ENCODE results near the gene TRAF2. TPM values are rescaled to one million over a fixed set of nuclear protein-coding genes. Genes with fewer than 3 reads are reported as not detected.
"Not testable (repeated sequence)": the region's sequence is repeated elsewhere in the genome, so short reads cannot be mapped to it uniquely, and the experiment has no call there.

TRAF2 gene
- total RNA-seq, 1 donor from 2014 or later = 10.0 TPM

GRCh38 chr9:136843801-136844740 lies 42.2 kb upstream of the TRAF2 start:
- peak overlapping the region; percentile 74 for H3K4me3 ChIP-seq
- DNase-seq; H3K9me3 ChIP-seq (replicated peaks); intact Hi-C loops (cut with micrococcal nuclease): not testable (repeated sequence)
- peaks cover 69% of the 10 kb centered on the region for H3K4me1 ChIP-seq
- peak overlapping the region; percentile 78 for H3K27ac ChIP-seq (replicated peaks)
- H3K36me3 ChIP-seq = peaks cover 15% of the 10 kb centered on the region
- H3K27me3 ChIP-seq (ENCODE audit: low read depth) = peaks cover 41% of the 10 kb centered on the region
- TF ChIP-seq, protein P1, sequence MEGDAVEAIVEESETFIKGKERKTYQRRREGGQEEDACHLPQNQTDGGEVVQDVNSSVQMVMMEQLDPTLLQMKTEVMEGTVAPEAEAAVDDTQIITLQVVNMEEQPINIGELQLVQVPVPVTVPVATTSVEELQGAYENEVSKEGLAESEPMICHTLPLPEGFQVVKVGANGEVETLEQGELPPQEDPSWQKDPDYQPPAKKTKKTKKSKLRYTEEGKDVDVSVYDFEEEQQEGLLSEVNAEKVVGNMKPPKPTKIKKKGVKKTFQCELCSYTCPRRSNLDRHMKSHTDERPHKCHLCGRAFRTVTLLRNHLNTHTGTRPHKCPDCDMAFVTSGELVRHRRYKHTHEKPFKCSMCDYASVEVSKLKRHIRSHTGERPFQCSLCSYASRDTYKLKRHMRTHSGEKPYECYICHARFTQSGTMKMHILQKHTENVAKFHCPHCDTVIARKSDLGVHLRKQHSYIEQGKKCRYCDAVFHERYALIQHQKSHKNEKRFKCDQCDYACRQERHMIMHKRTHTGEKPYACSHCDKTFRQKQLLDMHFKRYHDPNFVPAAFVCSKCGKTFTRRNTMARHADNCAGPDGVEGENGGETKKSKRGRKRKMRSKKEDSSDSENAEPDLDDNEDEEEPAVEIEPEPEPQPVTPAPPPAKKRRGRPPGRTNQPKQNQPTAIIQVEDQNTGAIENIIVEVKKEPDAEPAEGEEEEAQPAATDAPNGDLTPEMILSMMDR (IDR thresholded peaks at IDR 0.05; ENCODE audit: borderline replicate concordance) = peak; percentile 82

DNA sequence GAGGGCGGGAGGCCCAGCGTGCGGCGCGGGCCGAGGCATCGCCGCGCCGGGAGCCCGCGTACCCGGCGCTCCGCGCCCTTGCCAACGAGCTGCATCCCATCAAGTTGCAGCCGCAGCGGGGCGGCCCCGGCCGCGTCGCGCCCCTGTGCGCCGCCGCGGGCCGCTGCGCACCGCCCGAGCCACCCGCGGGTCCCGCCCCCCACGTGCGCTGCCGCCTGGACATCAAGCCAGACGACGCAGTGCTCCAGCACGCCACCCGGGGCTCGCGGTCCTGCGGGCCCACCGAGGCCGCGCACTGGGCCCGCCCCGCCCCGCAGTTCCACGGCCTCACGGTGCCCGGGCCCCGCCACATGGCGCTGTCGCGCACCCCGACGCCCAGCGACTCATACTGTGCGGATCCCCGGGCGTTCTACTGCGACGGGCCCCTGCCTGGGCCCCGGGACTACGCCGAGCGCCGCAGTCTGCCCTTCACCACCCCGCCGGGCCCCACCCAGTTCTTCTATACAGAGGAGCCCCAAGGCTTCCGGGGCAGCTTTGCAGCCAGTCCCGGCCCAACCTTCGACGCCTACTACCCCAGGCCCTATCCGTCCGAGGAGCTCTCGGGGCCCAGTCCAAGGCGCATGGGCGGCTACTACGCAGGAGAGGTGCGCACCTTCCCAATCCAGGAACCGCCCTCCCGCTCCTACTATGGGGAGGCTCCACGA lies 41.4 kb upstream of the TRAF2 start:
- H3K27ac ChIP-seq (replicated peaks) = no peak overlapping the region
- H3K4me1 ChIP-seq = peaks cover 72% of the 10 kb centered on the region
- peaks cover 41% of the 10 kb centered on the region for H3K27me3 ChIP-seq (ENCODE audit: low read depth)
- intact Hi-C loops (cut with micrococcal nuclease) = no loop called here
- TF ChIP-seq, protein P1 (IDR thresholded peaks at IDR 0.05; ENCODE audit: borderline replicate concordance) = no peak
- H3K36me3 ChIP-seq = peaks cover 7% of the 10 kb centered on the region
- no peak overlapping the region for H3K4me3 ChIP-seq
- no peak for DNase-seq
- H3K9me3 ChIP-seq (replicated peaks) = no peaks in the 10 kb centered on the region

- TF ChIP-seq, protein P1 (IDR thresholded peaks at IDR 0.05; ENCODE audit: borderline replicate concordance) = no peak
- intact Hi-C loops (cut with micrococcal nuclease) = no loop called here
- Histone ChIP-seq H3K27ac (replicated peaks) (no peak overlapping the region), H3K4me3 (no peak overlapping the region), H3K27me3 (ENCODE audit: low read depth) (peaks cover 41% of the 10 kb centered on the region), H3K4me1 (peaks cover 80% of the 10 kb centered on the region), H3K9me3 (replicated peaks) (no peaks in the 10 kb centered on the region), H3K36me3 (peaks cover 8% of the 10 kb centered on the region)
- no peak for DNase-seq
These were observed 40.7 kb upstream of the TRAF2 start for GRCh38 chr9:136845465-136846260.

DNA sequence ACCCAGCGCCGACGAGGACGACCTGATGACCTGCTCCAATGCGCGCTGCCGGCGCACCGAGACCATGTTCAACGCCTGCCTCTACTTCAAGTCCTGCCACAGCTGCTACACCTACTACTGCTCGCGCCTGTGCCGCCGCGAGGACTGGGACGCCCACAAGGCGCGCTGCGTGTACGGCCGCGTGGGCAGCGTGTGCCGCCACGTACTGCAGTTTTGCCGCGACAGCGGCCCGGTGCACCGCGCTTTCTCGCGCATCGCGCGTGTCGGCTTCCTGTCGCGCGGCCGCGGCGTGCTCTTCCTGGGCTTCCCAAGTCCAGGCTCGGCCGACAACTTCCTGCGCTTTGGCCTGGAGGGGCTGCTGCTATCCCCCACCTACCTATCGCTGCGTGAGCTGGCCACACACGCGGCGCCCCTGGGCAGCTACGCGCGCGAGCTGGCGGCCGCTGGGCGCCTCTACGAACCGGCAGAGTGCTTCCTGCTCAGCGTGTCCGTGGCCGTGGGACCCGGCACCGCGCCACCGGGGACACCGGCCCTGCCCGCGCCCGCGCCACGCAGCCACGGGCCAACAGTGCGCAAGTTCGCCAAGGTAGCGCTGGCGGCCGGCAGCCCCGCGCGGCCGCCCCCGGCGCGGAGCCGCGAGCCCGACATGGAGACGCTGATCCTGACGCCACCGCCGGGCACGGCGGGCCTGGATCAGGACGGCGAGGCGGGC lies 39.8 kb upstream of the TRAF2 start:
- peaks cover 16% of the 10 kb centered on the region for H3K36me3 ChIP-seq
- TF ChIP-seq, protein P1 (IDR thresholded peaks at IDR 0.05; ENCODE audit: borderline replicate concordance) = no peak
- H3K4me1 ChIP-seq = peaks cover 81% of the 10 kb centered on the region
- no peaks in the 10 kb centered on the region for H3K9me3 ChIP-seq (replicated peaks)
- peaks cover 41% of the 10 kb centered on the region for H3K27me3 ChIP-seq (ENCODE audit: low read depth)
- intact Hi-C loops (cut with micrococcal nuclease) = no loop called here
- H3K27ac ChIP-seq (replicated peaks) = peak overlapping the region; percentile 98
- DNase-seq = no peak
- H3K4me3 ChIP-seq = peak overlapping the region; percentile 89
